ENCODE results near the gene U2AF1L4.

DNA sequence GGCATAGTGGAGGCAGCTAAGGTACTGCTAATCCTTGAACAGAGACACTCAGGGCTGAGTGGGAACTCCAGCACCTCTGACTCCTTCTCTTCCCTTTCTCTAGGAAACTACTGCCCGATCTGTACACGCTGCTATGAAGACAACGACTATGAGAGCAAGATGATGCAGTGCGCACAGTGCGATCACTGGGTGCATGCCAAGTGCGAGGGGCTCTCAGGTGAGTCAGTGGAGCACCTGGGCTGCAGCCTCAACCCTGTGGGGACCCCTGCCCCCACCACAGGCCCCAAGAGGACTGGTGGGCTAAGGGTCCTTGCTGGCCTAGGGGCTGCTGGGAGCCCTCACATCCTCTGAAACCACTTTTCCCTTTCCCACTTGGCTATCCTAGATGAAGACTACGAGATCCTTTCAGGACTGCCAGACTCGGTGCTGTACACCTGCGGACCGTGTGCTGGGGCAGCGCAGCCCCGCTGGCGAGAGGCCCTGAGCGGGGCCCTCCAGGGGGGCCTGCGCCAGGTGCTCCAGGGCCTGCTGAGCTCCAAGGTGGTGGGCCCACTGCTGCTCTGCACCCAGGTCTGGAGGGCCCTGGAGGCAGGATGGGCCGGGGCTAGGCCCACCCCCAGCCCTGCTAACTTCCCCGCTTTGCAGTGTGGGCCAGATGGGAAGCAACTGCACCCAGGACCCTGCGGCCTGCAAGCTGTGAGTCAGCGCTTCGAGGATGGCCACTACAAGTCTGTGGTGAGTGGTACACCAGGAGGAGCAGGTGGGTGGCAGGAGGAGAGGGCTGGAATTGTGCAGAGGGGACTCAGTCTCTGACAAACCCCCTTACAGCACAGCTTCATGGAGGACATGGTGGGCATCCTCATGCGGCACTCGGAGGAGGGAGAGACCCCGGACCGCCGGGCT lies 17.9 kb downstream of the U2AF1L4 start:
- TF ChIP-seq, protein P1, sequence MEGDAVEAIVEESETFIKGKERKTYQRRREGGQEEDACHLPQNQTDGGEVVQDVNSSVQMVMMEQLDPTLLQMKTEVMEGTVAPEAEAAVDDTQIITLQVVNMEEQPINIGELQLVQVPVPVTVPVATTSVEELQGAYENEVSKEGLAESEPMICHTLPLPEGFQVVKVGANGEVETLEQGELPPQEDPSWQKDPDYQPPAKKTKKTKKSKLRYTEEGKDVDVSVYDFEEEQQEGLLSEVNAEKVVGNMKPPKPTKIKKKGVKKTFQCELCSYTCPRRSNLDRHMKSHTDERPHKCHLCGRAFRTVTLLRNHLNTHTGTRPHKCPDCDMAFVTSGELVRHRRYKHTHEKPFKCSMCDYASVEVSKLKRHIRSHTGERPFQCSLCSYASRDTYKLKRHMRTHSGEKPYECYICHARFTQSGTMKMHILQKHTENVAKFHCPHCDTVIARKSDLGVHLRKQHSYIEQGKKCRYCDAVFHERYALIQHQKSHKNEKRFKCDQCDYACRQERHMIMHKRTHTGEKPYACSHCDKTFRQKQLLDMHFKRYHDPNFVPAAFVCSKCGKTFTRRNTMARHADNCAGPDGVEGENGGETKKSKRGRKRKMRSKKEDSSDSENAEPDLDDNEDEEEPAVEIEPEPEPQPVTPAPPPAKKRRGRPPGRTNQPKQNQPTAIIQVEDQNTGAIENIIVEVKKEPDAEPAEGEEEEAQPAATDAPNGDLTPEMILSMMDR (IDR thresholded peaks at IDR 0.05): no peak
- TF ChIP-seq POLR2A (IDR thresholded peaks at IDR 0.05): no peak
